Gastrocnemius medialis (tissue), 4 donors: ENCODE data around the gene MLYCD.

Source experiments
- CTCF ChIP-seq, 5 experiments: fragments of 450-650 bp in 3 of 5; fragments of 200-600 bp in 2 of 5; sonication (generic) in 2 of 5; IDR thresholded peaks in 4 of 5; conservative IDR thresholded peaks in 1 of 5; 1 replicate in 4 of 5; 2 replicates in 1 of 5; pipeline ENCODE4 v1.5.1; 2016 to 2019; ENCODE audit warnings: antibody characterized with exemption in 5 of 5, mild to moderate bottlenecking in 3 of 5, moderate library complexity in 3 of 5
- POLR2A ChIP-seq, 2 donors: fragments of 450-650 bp; IDR thresholded peaks; one replicate each; pipeline ENCODE4 v1.6.1; 2017; ENCODE audit warnings: antibody characterized with exemption in 2 of 2, mild to moderate bottlenecking in 2 of 2, moderate library complexity in 2 of 2

- no peak for TF ChIP-seq CTCF (IDR thresholded peaks at IDR 0.05 in 4 of 5, conservative IDR thresholded peaks at IDR 0.05 in 1 of 5)
- no peak for TF ChIP-seq POLR2A (IDR thresholded peaks at IDR 0.05)
Observed at GRCh38 chr16:83965444-83966152, 66.7 kb downstream of the MLYCD start.
